Measurements from ENCODE around the gene PRR36. TPM values are rescaled to one million over a fixed set of nuclear protein-coding genes. Genes with fewer than 3 reads are reported as not detected.

The PRR36 gene
- total RNA-seq, 1 donor from 2014 or later = 2.6 TPM

DNA sequence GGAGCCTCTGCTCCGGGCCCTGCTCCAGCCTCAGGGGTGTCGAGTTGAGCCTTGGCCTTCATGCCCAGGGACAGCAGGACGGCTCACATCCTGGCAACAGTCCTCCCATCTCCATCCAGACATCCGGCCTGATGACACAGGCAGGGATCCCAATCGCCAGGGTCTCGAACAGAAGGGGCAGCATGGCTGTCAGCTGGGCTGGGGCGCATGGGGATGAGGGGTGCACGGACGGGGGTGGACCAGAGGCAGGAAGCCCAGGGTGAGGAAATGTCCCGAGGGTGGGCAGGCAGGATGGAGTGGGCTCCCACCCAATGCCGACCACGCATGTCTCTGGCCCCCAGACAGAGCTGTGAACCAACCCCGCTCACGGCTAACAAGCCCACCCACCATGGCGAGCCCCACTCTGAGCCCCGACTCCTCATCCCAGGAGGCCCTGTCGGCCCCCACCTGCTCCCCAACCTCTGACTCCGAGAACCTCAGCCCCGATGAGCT is 28.0 kb downstream of the PRR36 start:
- TF ChIP-seq CTCF (IDR thresholded peaks at IDR 0.05) = no peak
- no peaks in the 10 kb centered on the region for H3K27me3 ChIP-seq
- no peak overlapping the region for H3K27ac ChIP-seq
- ATAC-seq (no peak), DNase-seq (no peak)
- H3K4me3 ChIP-seq = no peak overlapping the region
- no peaks in the 10 kb centered on the region for H3K9me3 ChIP-seq
- intact Hi-C loops (cut with DNase I) = no loop called here
- no peaks in the 10 kb centered on the region for H3K4me1 ChIP-seq
- no peaks in the 10 kb centered on the region for H3K36me3 ChIP-seq

DNA sequence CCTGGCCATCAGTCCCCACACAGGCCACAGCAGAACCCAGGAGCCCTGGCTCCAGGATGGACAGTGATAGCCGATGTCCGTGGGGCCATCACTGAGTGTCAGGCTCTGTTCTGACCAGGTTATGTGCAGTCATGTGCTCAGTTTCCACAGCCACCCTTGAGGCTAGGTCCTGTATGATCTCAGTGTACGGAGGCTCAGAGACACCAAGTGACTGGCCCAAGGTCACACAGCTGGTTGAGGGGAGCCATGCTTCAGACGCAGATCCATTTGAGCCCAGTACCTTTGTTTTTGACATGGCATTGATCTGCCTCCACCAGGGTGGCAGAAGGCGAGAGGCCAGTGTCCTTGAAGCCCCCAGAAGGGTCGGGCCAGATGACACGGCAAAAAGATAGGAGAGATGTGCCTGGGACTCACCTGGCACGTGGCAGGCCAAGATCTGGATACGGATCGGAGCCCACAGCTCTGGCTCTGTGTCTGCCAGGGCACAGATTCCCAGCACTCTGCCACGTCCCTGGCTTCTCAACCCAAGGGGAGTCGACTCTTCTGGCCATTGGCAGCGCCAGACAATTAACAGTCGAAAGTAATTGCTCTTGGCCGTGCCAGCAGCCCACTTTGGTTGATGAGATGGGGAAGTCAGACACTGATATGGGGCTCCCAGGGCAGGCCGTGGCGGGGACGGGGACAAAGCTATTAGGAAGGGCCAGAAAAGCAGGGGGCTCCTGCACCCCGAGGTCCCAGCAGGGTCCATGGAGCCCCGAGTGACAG is 28.6 kb downstream of the PRR36 start:
- H3K4me1 ChIP-seq = no peaks in the 10 kb centered on the region
- no peak overlapping the region for H3K27ac ChIP-seq
- TF ChIP-seq CTCF (IDR thresholded peaks at IDR 0.05) = no peak
- H3K4me3 ChIP-seq = no peak overlapping the region
- H3K27me3 ChIP-seq = no peaks in the 10 kb centered on the region
- DNase-seq (no peak), ATAC-seq (no peak)
- H3K36me3 ChIP-seq = no peaks in the 10 kb centered on the region
- H3K9me3 ChIP-seq = no peaks in the 10 kb centered on the region
- intact Hi-C loops (cut with DNase I) = no loop called here

DNA sequence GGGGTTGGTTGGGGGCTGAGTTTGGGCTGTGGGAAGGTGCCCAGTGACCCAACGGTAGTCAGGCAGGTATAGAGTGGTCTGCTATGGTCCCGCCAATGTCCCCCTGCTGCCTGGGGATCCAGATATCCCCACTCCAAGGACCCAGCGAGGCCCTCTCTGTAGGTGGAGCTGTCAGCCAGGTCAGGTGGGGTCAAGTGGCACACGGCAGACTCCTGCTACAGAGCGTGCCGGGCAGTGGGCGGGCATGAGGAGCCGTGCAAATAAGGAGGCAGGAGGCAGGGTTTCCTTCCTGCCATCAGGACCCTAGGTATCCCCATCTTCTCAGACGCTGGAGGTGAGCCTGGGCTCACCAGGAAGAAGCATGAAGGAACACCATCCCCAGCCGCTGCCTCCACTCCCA is 29.2 kb downstream of the PRR36 start:
- no peaks in the 10 kb centered on the region for H3K4me1 ChIP-seq
- no peak for DNase-seq
- no peaks in the 10 kb centered on the region for H3K9me3 ChIP-seq
- H3K27me3 ChIP-seq = no peaks in the 10 kb centered on the region
- no peak overlapping the region for H3K27ac ChIP-seq
- intact Hi-C loops (cut with DNase I) = no loop called here
- H3K4me3 ChIP-seq = no peak overlapping the region
- no peaks in the 10 kb centered on the region for H3K36me3 ChIP-seq
- TF ChIP-seq CTCF (IDR thresholded peaks at IDR 0.05) = no peak
- ATAC-seq = no peak

GRCh38 chr19:7844405-7844804 is 29.8 kb downstream of the PRR36 start:
- Histone ChIP-seq H3K27me3 (no peaks in the 10 kb centered on the region), H3K27ac (no peak overlapping the region), H3K36me3 (no peaks in the 10 kb centered on the region), H3K9me3 (no peaks in the 10 kb centered on the region), H3K4me3 (no peak overlapping the region), H3K4me1 (no peaks in the 10 kb centered on the region)
- ATAC-seq (no peak), DNase-seq (no peak)
- intact Hi-C loops (cut with DNase I) = no loop called here
- no peak for TF ChIP-seq CTCF (IDR thresholded peaks at IDR 0.05)

- Histone ChIP-seq H3K4me3 (no peak overlapping the region), H3K9me3 (no peaks in the 10 kb centered on the region), H3K36me3 (no peaks in the 10 kb centered on the region), H3K27ac (no peak overlapping the region), H3K4me1 (no peaks in the 10 kb centered on the region), H3K27me3 (no peaks in the 10 kb centered on the region)
- no peak for TF ChIP-seq CTCF (IDR thresholded peaks at IDR 0.05)
- intact Hi-C loops (cut with DNase I) = no loop called here
- no peak for ATAC-seq
- no peak for DNase-seq
Observed at GRCh38 chr19:7843521-7843920, 30.7 kb downstream of the PRR36 start.
